GM12878 (cell line): Measurements from ENCODE around the gene CAMTA1.
"Not testable (repeated sequence)": the region's sequence is repeated elsewhere in the genome, so short reads cannot be mapped to it uniquely, and the experiment has no call there.

ENCODE experiments used
- IRF4 ChIP-seq: IDR thresholded peaks from 2 replicates; pipeline ENCODE4 v1.6.1; 2011; ENCODE audit warnings: low read depth, low read length
- TF ChIP-seq, protein P1 (sequence below): IDR thresholded peaks from 2 replicates; pipeline ENCODE4 v1.6.1; 2012; ENCODE audit warnings: mild to moderate bottlenecking, low read depth, low read length
- TF ChIP-seq, protein P2 (sequence below): IDR thresholded peaks from 2 replicates; pipeline ENCODE4 v1.6.1; 2012; ENCODE audit warnings: low read depth, low read length, improper control_type of control experiment

DNA sequence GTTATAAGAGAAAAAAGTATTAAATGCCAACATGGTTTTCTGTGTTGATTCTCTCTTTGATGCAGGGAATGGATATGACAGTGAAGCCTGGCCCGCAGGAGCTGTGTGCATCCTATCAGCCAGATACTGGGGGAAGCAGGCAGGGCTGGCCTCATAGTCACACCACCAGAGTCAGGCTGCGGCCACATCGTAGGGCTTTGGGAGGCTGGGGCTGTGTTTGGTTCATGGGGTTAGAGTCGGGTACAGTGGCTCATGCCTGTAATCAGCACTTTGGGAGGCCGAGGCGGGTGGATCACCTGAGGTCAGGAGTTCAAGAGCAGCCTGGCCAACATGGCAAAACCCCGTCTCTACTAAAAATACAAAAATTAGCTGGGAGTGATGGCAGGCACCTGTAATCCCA lies 545.5 kb downstream of the CAMTA1 start:
- TF ChIP-seq, protein P1, sequence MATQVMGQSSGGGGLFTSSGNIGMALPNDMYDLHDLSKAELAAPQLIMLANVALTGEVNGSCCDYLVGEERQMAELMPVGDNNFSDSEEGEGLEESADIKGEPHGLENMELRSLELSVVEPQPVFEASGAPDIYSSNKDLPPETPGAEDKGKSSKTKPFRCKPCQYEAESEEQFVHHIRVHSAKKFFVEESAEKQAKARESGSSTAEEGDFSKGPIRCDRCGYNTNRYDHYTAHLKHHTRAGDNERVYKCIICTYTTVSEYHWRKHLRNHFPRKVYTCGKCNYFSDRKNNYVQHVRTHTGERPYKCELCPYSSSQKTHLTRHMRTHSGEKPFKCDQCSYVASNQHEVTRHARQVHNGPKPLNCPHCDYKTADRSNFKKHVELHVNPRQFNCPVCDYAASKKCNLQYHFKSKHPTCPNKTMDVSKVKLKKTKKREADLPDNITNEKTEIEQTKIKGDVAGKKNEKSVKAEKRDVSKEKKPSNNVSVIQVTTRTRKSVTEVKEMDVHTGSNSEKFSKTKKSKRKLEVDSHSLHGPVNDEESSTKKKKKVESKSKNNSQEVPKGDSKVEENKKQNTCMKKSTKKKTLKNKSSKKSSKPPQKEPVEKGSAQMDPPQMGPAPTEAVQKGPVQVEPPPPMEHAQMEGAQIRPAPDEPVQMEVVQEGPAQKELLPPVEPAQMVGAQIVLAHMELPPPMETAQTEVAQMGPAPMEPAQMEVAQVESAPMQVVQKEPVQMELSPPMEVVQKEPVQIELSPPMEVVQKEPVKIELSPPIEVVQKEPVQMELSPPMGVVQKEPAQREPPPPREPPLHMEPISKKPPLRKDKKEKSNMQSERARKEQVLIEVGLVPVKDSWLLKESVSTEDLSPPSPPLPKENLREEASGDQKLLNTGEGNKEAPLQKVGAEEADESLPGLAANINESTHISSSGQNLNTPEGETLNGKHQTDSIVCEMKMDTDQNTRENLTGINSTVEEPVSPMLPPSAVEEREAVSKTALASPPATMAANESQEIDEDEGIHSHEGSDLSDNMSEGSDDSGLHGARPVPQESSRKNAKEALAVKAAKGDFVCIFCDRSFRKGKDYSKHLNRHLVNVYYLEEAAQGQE: not testable (repeated sequence)
- TF ChIP-seq, protein P2, sequence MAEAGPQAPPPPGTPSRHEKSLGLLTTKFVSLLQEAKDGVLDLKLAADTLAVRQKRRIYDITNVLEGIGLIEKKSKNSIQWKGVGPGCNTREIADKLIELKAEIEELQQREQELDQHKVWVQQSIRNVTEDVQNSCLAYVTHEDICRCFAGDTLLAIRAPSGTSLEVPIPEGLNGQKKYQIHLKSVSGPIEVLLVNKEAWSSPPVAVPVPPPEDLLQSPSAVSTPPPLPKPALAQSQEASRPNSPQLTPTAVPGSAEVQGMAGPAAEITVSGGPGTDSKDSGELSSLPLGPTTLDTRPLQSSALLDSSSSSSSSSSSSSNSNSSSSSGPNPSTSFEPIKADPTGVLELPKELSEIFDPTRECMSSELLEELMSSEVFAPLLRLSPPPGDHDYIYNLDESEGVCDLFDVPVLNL: not testable (repeated sequence)
- TF ChIP-seq IRF4: not testable (repeated sequence)
